ENCODE data around the gene SLC38A11.
A peak's percentile ranks its signal among the peaks of the same experiment; 100 is the strongest.

The SLC38A11 gene

GRCh38 chr2:164928101-164928673 lies 27.1 kb downstream of the SLC38A11 start:
- no peak overlapping the region for H3K4ac ChIP-seq (ENCODE audit: low read length)
- no peak overlapping the region for H3K14ac ChIP-seq (ENCODE audit: low read length)

GRCh38 chr2:164922134-164922533 lies 33.2 kb downstream of the SLC38A11 start:
- H3K4me3 ChIP-seq (ENCODE audit: low read length in 2 of 2), result no peak overlapping the region
- DNase-seq (ENCODE audit: low spot score), result no peak
- H3K27me3 ChIP-seq (ENCODE audit: control insufficient read depth in 3 of 3, insufficient read depth in 3 of 3, low read depth in 1 of 3, low read length in 3 of 3), result no peaks in the 10 kb centered on the region
- peak overlapping the region; percentile 66 for H2AFZ ChIP-seq (ENCODE audit: low read length)
- H3K18ac ChIP-seq (ENCODE audit: low read length), result no peak overlapping the region
- H2BK12ac ChIP-seq (ENCODE audit: low read length), result no peak overlapping the region
- no CpG with 5 or more reads among the region's 3 CpGs for WGBS, 2 donors (ENCODE audit: extremely low coverage in 2 of 2, insufficient read length in 2 of 2, insufficient replicate concordance in 1 of 2)
- peaks cover 0 to 11% of the 10 kb centered on the region in 2 donors for H3K4me1 ChIP-seq (ENCODE audit: control insufficient read depth in 2 of 2, insufficient read depth in 1 of 2, low read depth in 1 of 2, low read length in 2 of 2)
- H3K36me3 ChIP-seq (replicated peaks in 1 of 2; ENCODE audit: control insufficient read depth in 2 of 2, insufficient read depth in 2 of 2, low read length in 2 of 2), result no peaks in the 10 kb centered on the region
- no peak overlapping the region for H3K9ac ChIP-seq (ENCODE audit: low read depth, low read length, poor library complexity)
- no peak overlapping the region for H3K14ac ChIP-seq (ENCODE audit: low read length)
- H2AK5ac ChIP-seq (ENCODE audit: low read depth, low read length), result no peak overlapping the region
- H3K4me2 ChIP-seq (ENCODE audit: insufficient read depth, low read length, poor library complexity, severe bottlenecking), result no peak overlapping the region
- H2BK120ac ChIP-seq (ENCODE audit: low read depth, low read length), result no peak overlapping the region
- H4K8ac ChIP-seq (ENCODE audit: low read depth, low read length), result no peak overlapping the region
- no peak overlapping the region for H3K27ac ChIP-seq (replicated peaks; ENCODE audit: low read length)
- no peak overlapping the region for H4K91ac ChIP-seq (ENCODE audit: low read depth, low read length, poor library complexity)
- no peaks in the 10 kb centered on the region for H3K79me1 ChIP-seq (ENCODE audit: low read depth, low read length)
- no peak overlapping the region for H3K4ac ChIP-seq (ENCODE audit: low read length)
- H2BK5ac ChIP-seq (ENCODE audit: low read length), result no peak overlapping the region
- no peaks in the 10 kb centered on the region for H3K9me3 ChIP-seq (replicated peaks in 1 of 2; ENCODE audit: control insufficient read depth in 2 of 2, insufficient read depth in 1 of 2, low read depth in 1 of 2, low read length in 2 of 2)
- no peak overlapping the region for H2BK15ac ChIP-seq (ENCODE audit: low read length)
- H3K23ac ChIP-seq (ENCODE audit: low read depth, low read length, poor library complexity), result no peak overlapping the region

More at GRCh38 chr2:164928101-164928673, 27.1 kb downstream of the SLC38A11 start:
- no peaks in the 10 kb centered on the region for H3K79me1 ChIP-seq (ENCODE audit: low read depth, low read length)
- H4K91ac ChIP-seq (ENCODE audit: low read depth, low read length, poor library complexity), result no peak overlapping the region
- H2BK15ac ChIP-seq (ENCODE audit: low read length), result no peak overlapping the region
- no peak overlapping the region for H2AK5ac ChIP-seq (ENCODE audit: low read depth, low read length)
- no peaks in the 10 kb centered on the region for H3K27me3 ChIP-seq (ENCODE audit: control insufficient read depth in 3 of 3, insufficient read depth in 3 of 3, low read depth in 1 of 3, low read length in 3 of 3)
- no peak overlapping the region for H2BK5ac ChIP-seq (ENCODE audit: low read length)
- H3K18ac ChIP-seq (ENCODE audit: low read length), result no peak overlapping the region
- H3K9ac ChIP-seq (ENCODE audit: low read depth, low read length, poor library complexity), result no peak overlapping the region
- no peak overlapping the region for H3K4me2 ChIP-seq (ENCODE audit: insufficient read depth, low read length, poor library complexity, severe bottlenecking)
- H2BK12ac ChIP-seq (ENCODE audit: low read length), result no peak overlapping the region
- no peaks in the 10 kb centered on the region for H3K36me3 ChIP-seq (replicated peaks in 1 of 2; ENCODE audit: control insufficient read depth in 2 of 2, insufficient read depth in 2 of 2, low read length in 2 of 2)
- no peak overlapping the region for H2BK120ac ChIP-seq (ENCODE audit: low read depth, low read length)
- H3K27ac ChIP-seq (replicated peaks; ENCODE audit: low read length), result no peak overlapping the region
- no peak for DNase-seq (ENCODE audit: low spot score)
- H2AFZ ChIP-seq (ENCODE audit: low read length), result no peak overlapping the region
- H3K9me3 ChIP-seq (replicated peaks in 1 of 2; ENCODE audit: control insufficient read depth in 2 of 2, insufficient read depth in 1 of 2, low read depth in 1 of 2, low read length in 2 of 2), result peaks cover 0 to 7% of the 10 kb centered on the region in 2 donors
- H4K8ac ChIP-seq (ENCODE audit: low read depth, low read length), result no peak overlapping the region
- no peaks in the 10 kb centered on the region for H3K4me1 ChIP-seq (ENCODE audit: control insufficient read depth in 2 of 2, insufficient read depth in 1 of 2, low read depth in 1 of 2, low read length in 2 of 2)
- no peak overlapping the region for H3K4me3 ChIP-seq (ENCODE audit: low read length in 2 of 2)
- no peak overlapping the region for H3K23ac ChIP-seq (ENCODE audit: low read depth, low read length, poor library complexity)

GRCh38 chr2:164920430-164920829 lies 34.9 kb downstream of the SLC38A11 start:
- no peak overlapping the region for H2AK5ac ChIP-seq (ENCODE audit: low read depth, low read length)
- H3K36me3 ChIP-seq (replicated peaks in 1 of 2; ENCODE audit: control insufficient read depth in 2 of 2, insufficient read depth in 2 of 2, low read length in 2 of 2), result no peaks in the 10 kb centered on the region
- no peak overlapping the region for H2BK120ac ChIP-seq (ENCODE audit: low read depth, low read length)
- H3K4me3 ChIP-seq (ENCODE audit: low read length in 2 of 2), result no peak overlapping the region
- no peak overlapping the region for H3K23ac ChIP-seq (ENCODE audit: low read depth, low read length, poor library complexity)
- H2AFZ ChIP-seq (ENCODE audit: low read length), result no peak overlapping the region
- H2BK15ac ChIP-seq (ENCODE audit: low read length), result no peak overlapping the region
- H4K91ac ChIP-seq (ENCODE audit: low read depth, low read length, poor library complexity), result no peak overlapping the region
- H2BK12ac ChIP-seq (ENCODE audit: low read length), result no peak overlapping the region
- H3K18ac ChIP-seq (ENCODE audit: low read length), result no peak overlapping the region
- no peaks in the 10 kb centered on the region for H3K79me1 ChIP-seq (ENCODE audit: low read depth, low read length)
- peaks cover 0 to 11% of the 10 kb centered on the region in 2 donors for H3K4me1 ChIP-seq (ENCODE audit: control insufficient read depth in 2 of 2, insufficient read depth in 1 of 2, low read depth in 1 of 2, low read length in 2 of 2)
- no peak overlapping the region for H3K27ac ChIP-seq (replicated peaks; ENCODE audit: low read length)
- H3K4me2 ChIP-seq (ENCODE audit: insufficient read depth, low read length, poor library complexity, severe bottlenecking), result no peak overlapping the region
- no peak overlapping the region for H3K4ac ChIP-seq (ENCODE audit: low read length)
- no peaks in the 10 kb centered on the region for H3K9me3 ChIP-seq (replicated peaks in 1 of 2; ENCODE audit: control insufficient read depth in 2 of 2, insufficient read depth in 1 of 2, low read depth in 1 of 2, low read length in 2 of 2)
- no peaks in the 10 kb centered on the region for H3K27me3 ChIP-seq (ENCODE audit: control insufficient read depth in 3 of 3, insufficient read depth in 3 of 3, low read depth in 1 of 3, low read length in 3 of 3)
- no CpG with 5 or more reads among the region's 4 CpGs for WGBS, 2 donors (ENCODE audit: extremely low coverage in 2 of 2, insufficient read length in 2 of 2, insufficient replicate concordance in 1 of 2)
- no peak overlapping the region for H2BK5ac ChIP-seq (ENCODE audit: low read length)
- H3K14ac ChIP-seq (ENCODE audit: low read length), result no peak overlapping the region
- DNase-seq (ENCODE audit: low spot score), result no peak
- no peak overlapping the region for H4K8ac ChIP-seq (ENCODE audit: low read depth, low read length)
- H3K9ac ChIP-seq (ENCODE audit: low read depth, low read length, poor library complexity), result no peak overlapping the region

GRCh38 chr2:164917296-164917903 lies 37.9 kb downstream of the SLC38A11 start:
- H3K9ac ChIP-seq (ENCODE audit: low read depth, low read length, poor library complexity), result no peak overlapping the region
- H3K4me3 ChIP-seq (ENCODE audit: low read length in 2 of 2), result no peak overlapping the region
- H3K9me3 ChIP-seq (replicated peaks in 1 of 2; ENCODE audit: control insufficient read depth in 2 of 2, insufficient read depth in 1 of 2, low read depth in 1 of 2, low read length in 2 of 2), result no peaks in the 10 kb centered on the region
- H2AFZ ChIP-seq (ENCODE audit: low read length), result peak overlapping the region; percentile 62
- H3K27me3 ChIP-seq (ENCODE audit: control insufficient read depth in 3 of 3, insufficient read depth in 3 of 3, low read depth in 1 of 3, low read length in 3 of 3), result no peaks in the 10 kb centered on the region
- H2AK5ac ChIP-seq (ENCODE audit: low read depth, low read length), result no peak overlapping the region
- peaks cover 0 to 11% of the 10 kb centered on the region in 2 donors for H3K4me1 ChIP-seq (ENCODE audit: control insufficient read depth in 2 of 2, insufficient read depth in 1 of 2, low read depth in 1 of 2, low read length in 2 of 2)
- H4K91ac ChIP-seq (ENCODE audit: low read depth, low read length, poor library complexity), result no peak overlapping the region
- no peak overlapping the region for H2BK5ac ChIP-seq (ENCODE audit: low read length)
- no peak overlapping the region for H3K4me2 ChIP-seq (ENCODE audit: insufficient read depth, low read length, poor library complexity, severe bottlenecking)
- no peak overlapping the region for H3K23ac ChIP-seq (ENCODE audit: low read depth, low read length, poor library complexity)
- H3K4ac ChIP-seq (ENCODE audit: low read length), result no peak overlapping the region
- no peaks in the 10 kb centered on the region for H3K79me1 ChIP-seq (ENCODE audit: low read depth, low read length)
- no peak overlapping the region for H2BK15ac ChIP-seq (ENCODE audit: low read length)
- no peak overlapping the region for H4K8ac ChIP-seq (ENCODE audit: low read depth, low read length)
- no peaks in the 10 kb centered on the region for H3K36me3 ChIP-seq (replicated peaks in 1 of 2; ENCODE audit: control insufficient read depth in 2 of 2, insufficient read depth in 2 of 2, low read length in 2 of 2)
- H2BK12ac ChIP-seq (ENCODE audit: low read length), result no peak overlapping the region
- WGBS, 2 donors (ENCODE audit: extremely low coverage in 2 of 2, insufficient read length in 2 of 2, insufficient replicate concordance in 1 of 2), result no CpG with 5 or more reads among the region's 3 CpGs
- DNase-seq (ENCODE audit: low spot score), result peak; percentile 24
- no peak overlapping the region for H3K18ac ChIP-seq (ENCODE audit: low read length)
- no peak overlapping the region for H3K14ac ChIP-seq (ENCODE audit: low read length)
- no peak overlapping the region for H2BK120ac ChIP-seq (ENCODE audit: low read depth, low read length)
- H3K27ac ChIP-seq (replicated peaks; ENCODE audit: low read length), result no peak overlapping the region

Data from neuronal stem cell (in vitro differentiated cells).